Mesenchymal stem cell (in vitro differentiated cells and primary cell): ENCODE data around the gene SERPINI1. TPM values are rescaled to one million over a fixed set of nuclear protein-coding genes. Genes with fewer than 3 reads are reported as not detected.

Experiments used
- DNase-seq: peaks from one replicate; pipeline ENCODE4 v3.0.0-alpha.2; 2013
- H2AFZ ChIP-seq: one replicate; pipeline ENCODE4 v1.6.1; 2013; ENCODE audit warnings: low read depth, mild to moderate bottlenecking, control low read depth, inconsistent platforms, low read length, moderate library complexity
- H2AK5ac ChIP-seq: 2 replicates; pipeline ENCODE4 v1.6.1; 2013; ENCODE audit warnings: low read length, moderate library complexity, mild to moderate bottlenecking, inconsistent platforms; ENCODE audit not compliant: severe bottlenecking
- H2BK120ac ChIP-seq: one replicate; pipeline ENCODE4 v1.6.1; 2013; ENCODE audit warnings: low read depth, mild to moderate bottlenecking, inconsistent platforms, low read length, moderate library complexity
- H2BK12ac ChIP-seq, 2 experiments: one replicate each; pipeline ENCODE4 v1.6.1; 2013; ENCODE audit warnings: inconsistent platforms in 2 of 2, low read length in 2 of 2, mild to moderate bottlenecking in 2 of 2, moderate library complexity in 2 of 2, control low read depth in 1 of 2
- H2BK15ac ChIP-seq: one replicate; pipeline ENCODE4 v1.6.1; 2013; ENCODE audit warnings: mild to moderate bottlenecking, low read depth, inconsistent platforms; ENCODE audit not compliant: poor library complexity, severe bottlenecking
- H2BK5ac ChIP-seq: 2 replicates; pipeline ENCODE4 v1.6.1; 2013; ENCODE audit warnings: low read depth, mild to moderate bottlenecking, low read length, control low read depth, inconsistent platforms; ENCODE audit not compliant: poor library complexity, severe bottlenecking
- H3K14ac ChIP-seq, 2 experiments: one replicate each; pipeline ENCODE4 v1.6.1; 2013; ENCODE audit warnings: inconsistent platforms in 2 of 2, low read length in 2 of 2, control low read depth in 1 of 2, mild to moderate bottlenecking in 1 of 2, moderate library complexity in 1 of 2
- H3K18ac ChIP-seq, 2 experiments: one replicate each; pipeline ENCODE4 v1.6.1; 2013; ENCODE audit warnings: inconsistent platforms in 2 of 2, low read length in 2 of 2, control low read depth in 1 of 2, low read depth in 1 of 2, mild to moderate bottlenecking in 1 of 2
- H3K23ac ChIP-seq, 2 experiments: one replicate each; pipeline ENCODE4 v1.6.1; 2013; ENCODE audit warnings: inconsistent platforms in 2 of 2, low read length in 2 of 2, mild to moderate bottlenecking in 2 of 2, moderate library complexity in 2 of 2, control low read depth in 1 of 2
- H3K27ac ChIP-seq: 2 replicates; pipeline ENCODE4 v1.5.1; 2013; ENCODE audit warnings: mild to moderate bottlenecking, moderate library complexity, low read length, control low read depth, inconsistent platforms; ENCODE audit not compliant: poor library complexity, severe bottlenecking
- H3K27me3 ChIP-seq, 2 experiments: 2 replicates each; pipeline versions ENCODE4 v1.6.1 to v1.7.0; 2013; ENCODE audit warnings: low read length in 2 of 2, mild to moderate bottlenecking in 2 of 2, moderate library complexity in 2 of 2, control low read depth in 1 of 2, inconsistent platforms in 1 of 2; ENCODE audit not compliant: control insufficient read depth in 1 of 2, insufficient read depth in 1 of 2
- H3K36me3 ChIP-seq, 2 experiments: 2 replicates each; pipeline versions ENCODE4 v1.6.1 to v1.7.0; 2013; ENCODE audit warnings: low read length in 2 of 2, control low read depth in 1 of 2, inconsistent platforms in 1 of 2, low read depth in 1 of 2, mild to moderate bottlenecking in 1 of 2; ENCODE audit not compliant: insufficient read depth in 2 of 2, control insufficient read depth in 1 of 2
- H3K4ac ChIP-seq, 2 experiments: one replicate each; pipeline ENCODE4 v1.6.1; 2013; ENCODE audit warnings: inconsistent platforms in 2 of 2, low read length in 2 of 2, mild to moderate bottlenecking in 2 of 2, moderate library complexity in 2 of 2, control low read depth in 1 of 2, low read depth in 1 of 2
- H3K4me1 ChIP-seq: 2 replicates; pipeline ENCODE4 v1.6.1; 2013; ENCODE audit warnings: low read depth, low read length, control low read depth; ENCODE audit not compliant: control insufficient read depth, insufficient read depth
- H3K4me2 ChIP-seq: 2 replicates; pipeline ENCODE4 v1.6.1; 2013; ENCODE audit warnings: low read length, mild to moderate bottlenecking, inconsistent platforms; ENCODE audit not compliant: poor library complexity, severe bottlenecking
- H3K4me3 ChIP-seq, 2 experiments: 2 replicates each; pipeline versions ENCODE4 v1.5.1 to v1.7.0; 2013; ENCODE audit warnings: low read length in 2 of 2, mild to moderate bottlenecking in 2 of 2, control low read depth in 1 of 2, low read depth in 1 of 2; ENCODE audit not compliant: insufficient read depth in 1 of 2
- H3K79me1 ChIP-seq: replicated peaks from 2 replicates; pipeline ENCODE4 v1.6.1; 2013; ENCODE audit warnings: mild to moderate bottlenecking, control low read depth, low read length, inconsistent platforms; ENCODE audit not compliant: poor library complexity, severe bottlenecking
- H3K9ac ChIP-seq: 2 replicates; pipeline ENCODE4 v1.7.0; 2013; ENCODE audit warnings: mild to moderate bottlenecking, low read length, moderate library complexity
- H3K9me3 ChIP-seq: 2 replicates; pipeline ENCODE4 v1.7.0; 2013; ENCODE audit warnings: mild to moderate bottlenecking, low read length; ENCODE audit not compliant: control insufficient read depth
- H4K8ac ChIP-seq: one replicate; pipeline ENCODE4 v1.6.1; 2013; ENCODE audit warnings: inconsistent platforms, mild to moderate bottlenecking, low read length, moderate library complexity
- H4K91ac ChIP-seq: one replicate; pipeline ENCODE4 v1.6.1; 2013; ENCODE audit warnings: mild to moderate bottlenecking, low read length, inconsistent platforms
- WGBS: methylation state at CpG from one replicate; pipeline ENCODE4 v1.1.7; 2013; ENCODE audit warnings: mixed read lengths; 5-methylcytosine and 5-hydroxymethylcytosine counted together
- polyA plus RNA-seq, 2 experiments: library from polyadenylated mRNA; stranded (reverse); fragments of 200-250 nt; gene quantifications; one replicate each; pipeline ENCODE4 v1.2.3, GENCODE V29; 2013

Gene SERPINI1, protein sequence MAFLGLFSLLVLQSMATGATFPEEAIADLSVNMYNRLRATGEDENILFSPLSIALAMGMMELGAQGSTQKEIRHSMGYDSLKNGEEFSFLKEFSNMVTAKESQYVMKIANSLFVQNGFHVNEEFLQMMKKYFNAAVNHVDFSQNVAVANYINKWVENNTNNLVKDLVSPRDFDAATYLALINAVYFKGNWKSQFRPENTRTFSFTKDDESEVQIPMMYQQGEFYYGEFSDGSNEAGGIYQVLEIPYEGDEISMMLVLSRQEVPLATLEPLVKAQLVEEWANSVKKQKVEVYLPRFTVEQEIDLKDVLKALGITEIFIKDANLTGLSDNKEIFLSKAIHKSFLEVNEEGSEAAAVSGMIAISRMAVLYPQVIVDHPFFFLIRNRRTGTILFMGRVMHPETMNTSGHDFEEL
- 2.0 TPM for polyA plus RNA-seq (2013, experiment 1 of 2)
- 2.0 TPM for polyA plus RNA-seq (2013, experiment 2 of 2)

DNA sequence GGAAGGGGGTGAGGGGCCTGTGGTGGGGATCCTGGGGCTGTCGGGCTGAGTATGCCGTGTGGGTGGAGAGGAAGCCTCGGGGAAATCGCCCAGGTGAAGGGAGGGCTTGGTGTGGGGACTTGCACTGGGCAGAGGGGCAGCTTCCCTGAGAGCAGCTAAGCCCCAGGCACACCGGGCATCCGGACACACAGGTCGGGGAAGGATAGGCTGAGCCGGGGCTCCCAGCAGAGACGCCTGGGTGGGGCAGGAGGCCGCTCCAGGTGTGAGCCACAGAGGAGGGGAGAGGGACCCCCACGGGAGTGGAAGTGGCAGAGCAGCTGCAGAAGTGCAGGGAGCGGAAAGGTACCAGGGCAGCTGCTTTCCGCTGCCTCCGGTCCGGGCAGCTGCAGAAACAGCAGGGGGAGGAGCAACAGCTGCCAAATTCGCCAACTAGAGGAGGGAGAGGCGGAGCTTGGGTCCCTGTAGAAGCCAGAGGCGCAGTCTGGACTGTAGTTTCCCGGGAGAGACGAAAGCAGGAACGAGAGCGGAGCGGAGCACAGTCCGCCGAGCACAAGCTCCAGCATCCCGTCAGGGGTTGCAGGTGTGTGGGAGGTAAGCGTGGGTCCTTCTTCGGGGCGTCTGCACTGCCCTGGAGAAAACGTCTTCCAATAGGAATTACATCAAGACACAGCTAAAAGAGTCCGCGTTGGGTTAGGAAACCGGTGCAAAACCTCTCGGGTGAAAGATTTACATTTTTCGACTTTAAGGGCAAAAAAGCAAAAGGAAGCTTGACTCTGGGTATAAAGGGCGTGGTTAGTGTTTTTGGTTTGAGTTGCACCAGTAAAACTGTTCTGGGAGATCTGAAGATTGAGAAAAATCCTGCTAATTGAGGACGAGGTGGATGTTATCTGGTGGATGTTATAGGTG is at the start of gene SERPINI1:
Gene SERPINI1, plus strand, starts transcription at position 489 of the 906 bp plus-strand sequence. CDS start 53,408 bp downstream, outside the sequence.
- H4K91ac ChIP-seq: peak within 1 kb of the TSS; percentile 93
- H2BK5ac ChIP-seq: peak within 1 kb of the TSS; percentile 85
- peak within 1 kb of the TSS; percentile 96 for H3K4me2 ChIP-seq
- peak within 1 kb of the TSS in 1 of 2 experiments; percentile 97 for H3K14ac ChIP-seq
- H3K4ac ChIP-seq: peak within 1 kb of the TSS; percentile 39 to 93
- H2AK5ac ChIP-seq: no peak within 1 kb of the TSS
- H3K27me3 ChIP-seq: no peaks in the 10 kb centered on the region
- H3K4me1 ChIP-seq: no peaks in the 10 kb centered on the region
- peak within 1 kb of the TSS; percentile 61 for H2BK120ac ChIP-seq
- peak within 1 kb of the TSS; percentile 88 for H4K8ac ChIP-seq
- peak within 1 kb of the TSS; percentile 94 for H3K27ac ChIP-seq
- H2BK12ac ChIP-seq: peak within 1 kb of the TSS in 1 of 2 experiments; percentile 90
- peaks cover 8% of the 10 kb centered on the region for H3K79me1 ChIP-seq
- peak within 1 kb of the TSS in 1 of 2 experiments; percentile 83 for H3K23ac ChIP-seq
- H3K36me3 ChIP-seq: no peaks in the 10 kb centered on the region
- H2BK15ac ChIP-seq: peak within 1 kb of the TSS; percentile 63
- peak within 1 kb of the TSS; percentile 94 for H2AFZ ChIP-seq
- H3K4me3 ChIP-seq: peak within 1 kb of the TSS; percentile 93 to 97
- H3K9me3 ChIP-seq: no peaks in the 10 kb centered on the region
- peak within 1 kb of the TSS; percentile 96 for H3K9ac ChIP-seq
- H3K18ac ChIP-seq: peak within 1 kb of the TSS; percentile 88 to 97
- 2% methylated on average over 31 of the region's 37 CpGs for WGBS
- peak; percentile 94 for DNase-seq

DNA sequence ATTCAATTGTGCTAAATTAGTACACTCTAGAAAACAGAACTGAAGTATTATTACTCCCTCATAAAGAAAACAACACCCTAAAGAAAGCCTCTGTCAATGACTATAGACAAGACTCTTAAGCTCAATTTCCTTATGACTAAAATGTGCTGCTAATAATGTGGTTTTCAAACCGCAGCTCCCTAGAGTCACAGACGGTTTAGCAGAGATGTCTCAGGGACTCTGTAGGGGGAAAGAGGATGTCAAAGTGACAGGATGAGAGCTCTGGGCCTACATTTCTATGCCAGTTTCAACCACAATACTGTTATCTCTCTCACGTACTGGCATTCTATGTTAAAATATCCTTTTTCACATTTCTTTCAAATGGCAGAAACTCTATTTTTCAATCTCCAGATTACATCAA is 44.2 kb upstream of the SERPINI1 start:
- Histone ChIP-seq H2AFZ (no peak overlapping the region), H3K79me1 (peaks cover 10% of the 10 kb centered on the region), H4K91ac (no peak overlapping the region), H3K18ac (no peak overlapping the region), H3K4me1 (no peaks in the 10 kb centered on the region), H3K4me2 (no peak overlapping the region), H3K36me3 (peaks cover 7 to 73% of the 10 kb centered on the region in 2 experiments), H3K9me3 (no peaks in the 10 kb centered on the region), H4K8ac (no peak overlapping the region), H2BK120ac (no peak overlapping the region), H2BK12ac (no peak overlapping the region), H3K14ac (no peak overlapping the region), H2BK15ac (no peak overlapping the region), H3K4ac (no peak overlapping the region), H3K4me3 (no peak overlapping the region), H3K27me3 (no peaks in the 10 kb centered on the region), H2BK5ac (no peak overlapping the region), H3K9ac (no peak overlapping the region), H3K23ac (no peak overlapping the region), H2AK5ac (no peak overlapping the region), H3K27ac (no peak overlapping the region)
- DNase-seq: no peak
- 90% methylated on average over 2 of the region's 3 CpGs for WGBS

DNA sequence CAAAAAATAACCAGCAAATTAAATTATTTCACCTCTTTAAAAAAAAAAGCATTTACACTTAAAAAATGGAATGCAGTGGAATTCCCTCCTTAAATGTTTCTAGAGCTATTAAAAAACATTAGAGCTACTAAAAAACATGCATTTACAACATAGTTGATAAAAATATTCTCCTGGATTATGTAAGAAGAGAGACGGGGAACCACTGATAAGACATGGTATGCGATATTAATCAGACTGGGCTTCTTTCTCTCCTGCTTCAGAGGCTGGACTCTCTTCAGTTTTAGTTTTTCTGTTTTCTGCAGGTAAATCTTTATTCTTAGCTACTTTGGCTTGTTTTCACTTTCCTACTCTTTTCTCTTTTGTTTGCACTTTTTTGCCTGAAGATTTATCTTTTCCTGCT is 41.4 kb upstream of the SERPINI1 start:
- Histone ChIP-seq H3K36me3 (peaks cover 7 to 69% of the 10 kb centered on the region in 2 experiments), H3K18ac (no peak overlapping the region), H4K8ac (no peak overlapping the region), H3K9ac (no peak overlapping the region), H3K27ac (no peak overlapping the region), H2AFZ (no peak overlapping the region), H3K4ac (no peak overlapping the region), H2BK12ac (no peak overlapping the region), H3K79me1 (peaks cover 10% of the 10 kb centered on the region), H2BK120ac (no peak overlapping the region), H3K23ac (no peak overlapping the region), H4K91ac (no peak overlapping the region), H2BK15ac (no peak overlapping the region), H3K4me3 (no peak overlapping the region), H2BK5ac (no peak overlapping the region), H3K9me3 (no peaks in the 10 kb centered on the region), H3K4me2 (no peak overlapping the region), H3K4me1 (no peaks in the 10 kb centered on the region), H2AK5ac (no peak overlapping the region), H3K27me3 (no peaks in the 10 kb centered on the region), H3K14ac (no peak overlapping the region)
- DNase-seq: no peak
- WGBS: no CpG with 5 or more reads among the region's 2 CpGs

DNA sequence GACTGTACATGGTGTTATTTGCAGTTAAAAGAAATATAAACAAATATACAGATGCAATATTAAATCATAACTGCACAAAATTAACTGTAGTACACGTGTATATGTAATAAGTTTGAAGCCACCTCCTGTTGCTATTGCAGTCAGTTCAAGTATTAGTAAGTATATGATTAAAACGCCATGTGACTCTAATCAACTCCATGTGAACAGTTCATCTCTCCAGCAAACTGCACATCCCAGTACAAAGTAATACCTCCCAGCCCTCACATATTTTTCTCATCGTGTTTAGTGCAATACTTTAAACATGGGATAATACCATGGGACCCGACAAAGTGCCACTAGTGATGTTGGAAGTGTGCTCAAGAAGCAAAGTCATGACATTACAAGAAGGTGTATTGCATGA is 35.5 kb upstream of the SERPINI1 start:
- H2AFZ ChIP-seq: no peak overlapping the region
- no peaks in the 10 kb centered on the region for H3K4me1 ChIP-seq
- H3K4ac ChIP-seq: no peak overlapping the region
- no peak overlapping the region for H3K14ac ChIP-seq
- 100% methylated on average over 3 of the region's 4 CpGs for WGBS
- H3K27me3 ChIP-seq: no peaks in the 10 kb centered on the region
- no peak overlapping the region for H3K4me3 ChIP-seq
- no peak overlapping the region for H2BK120ac ChIP-seq
- H3K9ac ChIP-seq: no peak overlapping the region
- no peak overlapping the region for H2BK15ac ChIP-seq
- no peak overlapping the region for H3K4me2 ChIP-seq
- H3K36me3 ChIP-seq: peaks cover 3 to 60% of the 10 kb centered on the region in 2 experiments
- peaks cover 16% of the 10 kb centered on the region for H3K79me1 ChIP-seq
- DNase-seq: no peak
- H2BK12ac ChIP-seq: no peak overlapping the region
- H4K8ac ChIP-seq: no peak overlapping the region
- no peak overlapping the region for H3K27ac ChIP-seq
- H3K23ac ChIP-seq: no peak overlapping the region
- no peaks in the 10 kb centered on the region for H3K9me3 ChIP-seq
- H2AK5ac ChIP-seq: no peak overlapping the region
- no peak overlapping the region for H2BK5ac ChIP-seq
- no peak overlapping the region for H4K91ac ChIP-seq
- H3K18ac ChIP-seq: no peak overlapping the region
